Measurements from ENCODE around the gene PPL.

PPL gene

GRCh38 chr16:4891097-4891885 lies 45.7 kb downstream of the PPL start:
- H3K4me2 ChIP-seq (ENCODE audit: low read length) = no peak overlapping the region
- WGBS (ENCODE audit: extremely low coverage, insufficient coverage, low lambda C conversion rate) = no CpG with 5 or more reads among the region's 16 CpGs
- H3K18ac ChIP-seq (ENCODE audit: low read length) = no peak overlapping the region
- no peak overlapping the region for H3K27ac ChIP-seq (ENCODE audit: low read depth, low read length)
- H2BK120ac ChIP-seq (ENCODE audit: low read depth, low read length) = no peak overlapping the region
- H3K27me3 ChIP-seq (ENCODE audit: insufficient read depth, low read length, poor library complexity) = no peaks in the 10 kb centered on the region
- no peak overlapping the region for H3K56ac ChIP-seq (ENCODE audit: low read length)
- no peaks in the 10 kb centered on the region for H3K79me1 ChIP-seq (ENCODE audit: low read length)
- H3K4me1 ChIP-seq (ENCODE audit: control insufficient read depth, low read depth, low read length) = no peaks in the 10 kb centered on the region
- H4K8ac ChIP-seq (ENCODE audit: low read depth, low read length) = no peak overlapping the region
- no peaks in the 10 kb centered on the region for H3K79me2 ChIP-seq (ENCODE audit: control insufficient read depth, insufficient read depth, low read length)
- DNase-seq = no peak
- no peak overlapping the region for H4K5ac ChIP-seq (ENCODE audit: low read length)
- no peak overlapping the region for H2AK5ac ChIP-seq (ENCODE audit: low read length)
- no peak overlapping the region for H2BK15ac ChIP-seq (replicated peaks; ENCODE audit: low read depth)
- H3K4me3 ChIP-seq (ENCODE audit: low read length) = no peak overlapping the region
- no peak overlapping the region for H3K23ac ChIP-seq (ENCODE audit: low read length)
- H3K36me3 ChIP-seq (ENCODE audit: control insufficient read depth, insufficient read depth, low read length) = peaks cover 2% of the 10 kb centered on the region
- H3K9ac ChIP-seq (ENCODE audit: low read length) = no peak overlapping the region
- H2BK5ac ChIP-seq (ENCODE audit: low read length) = no peak overlapping the region
- no peak overlapping the region for H3K4ac ChIP-seq (ENCODE audit: low read depth, low read length)

DNA sequence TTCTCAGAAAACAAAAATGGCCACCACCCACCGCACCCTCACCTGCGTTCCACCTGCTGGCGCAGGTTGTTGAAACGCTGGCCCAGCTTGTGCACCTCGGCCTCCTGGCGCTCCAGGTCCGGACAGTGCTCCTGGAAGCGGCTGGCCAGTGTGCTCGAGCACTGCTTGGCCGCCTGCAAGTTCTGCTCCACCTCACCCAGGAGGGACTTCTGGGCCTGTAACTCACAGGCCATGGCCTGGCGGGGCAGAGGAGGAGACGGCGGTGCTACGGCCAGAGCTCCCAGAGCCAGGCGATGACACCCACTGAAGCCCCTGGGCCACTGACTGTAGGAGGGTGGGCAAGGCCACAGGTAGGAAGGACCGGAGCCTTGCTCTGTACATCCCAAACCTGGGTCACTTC lies 46.3 kb downstream of the PPL start:
- no peak overlapping the region for H3K4me3 ChIP-seq (ENCODE audit: low read length)
- no peak overlapping the region for H2BK120ac ChIP-seq (ENCODE audit: low read depth, low read length)
- no CpG with 5 or more reads among the region's 16 CpGs for WGBS (ENCODE audit: extremely low coverage, insufficient coverage, low lambda C conversion rate)

GRCh38 chr16:4890026-4890425 lies 46.9 kb downstream of the PPL start:
- no peak overlapping the region for H3K18ac ChIP-seq (ENCODE audit: low read length)
- no peaks in the 10 kb centered on the region for H3K4me1 ChIP-seq (ENCODE audit: control insufficient read depth, low read depth, low read length)
- no peak overlapping the region for H2BK15ac ChIP-seq (replicated peaks; ENCODE audit: low read depth)
- no peak overlapping the region for H2BK5ac ChIP-seq (ENCODE audit: low read length)
- no peak overlapping the region for H3K4me3 ChIP-seq (ENCODE audit: low read length)
- H3K27me3 ChIP-seq (ENCODE audit: insufficient read depth, low read length, poor library complexity) = no peaks in the 10 kb centered on the region
- no peaks in the 10 kb centered on the region for H3K79me1 ChIP-seq (ENCODE audit: low read length)
- peaks cover 2% of the 10 kb centered on the region for H3K36me3 ChIP-seq (ENCODE audit: control insufficient read depth, insufficient read depth, low read length)
- H3K9ac ChIP-seq (ENCODE audit: low read length) = no peak overlapping the region
- no peak overlapping the region for H3K4ac ChIP-seq (ENCODE audit: low read depth, low read length)
- H2BK120ac ChIP-seq (ENCODE audit: low read depth, low read length) = no peak overlapping the region
- no peak overlapping the region for H3K23ac ChIP-seq (ENCODE audit: low read length)
- no peak overlapping the region for H4K5ac ChIP-seq (ENCODE audit: low read length)
- H2AK5ac ChIP-seq (ENCODE audit: low read length) = no peak overlapping the region
- H3K4me2 ChIP-seq (ENCODE audit: low read length) = no peak overlapping the region
- no peak overlapping the region for H3K56ac ChIP-seq (ENCODE audit: low read length)
- WGBS (ENCODE audit: extremely low coverage, insufficient coverage, low lambda C conversion rate) = no CpG with 5 or more reads among the region's 11 CpGs
- no peaks in the 10 kb centered on the region for H3K79me2 ChIP-seq (ENCODE audit: control insufficient read depth, insufficient read depth, low read length)
- H4K8ac ChIP-seq (ENCODE audit: low read depth, low read length) = no peak overlapping the region
- DNase-seq = no peak
- no peak overlapping the region for H3K27ac ChIP-seq (ENCODE audit: low read depth, low read length)

More for the DNA sequence above, 46.3 kb downstream of the PPL start:
- Histone ChIP-seq H3K79me2 (ENCODE audit: control insufficient read depth, insufficient read depth, low read length) (no peaks in the 10 kb centered on the region), H3K18ac (ENCODE audit: low read length) (no peak overlapping the region), H3K4ac (ENCODE audit: low read depth, low read length) (no peak overlapping the region), H4K8ac (ENCODE audit: low read depth, low read length) (no peak overlapping the region), H3K27ac (ENCODE audit: low read depth, low read length) (no peak overlapping the region), H3K4me2 (ENCODE audit: low read length) (no peak overlapping the region), H3K9ac (ENCODE audit: low read length) (no peak overlapping the region), H3K79me1 (ENCODE audit: low read length) (no peaks in the 10 kb centered on the region), H4K5ac (ENCODE audit: low read length) (no peak overlapping the region), H2BK5ac (ENCODE audit: low read length) (no peak overlapping the region), H3K23ac (ENCODE audit: low read length) (no peak overlapping the region), H2AK5ac (ENCODE audit: low read length) (no peak overlapping the region), H3K27me3 (ENCODE audit: insufficient read depth, low read length, poor library complexity) (no peaks in the 10 kb centered on the region), H3K4me1 (ENCODE audit: control insufficient read depth, low read depth, low read length) (no peaks in the 10 kb centered on the region), H3K36me3 (ENCODE audit: control insufficient read depth, insufficient read depth, low read length) (peaks cover 2% of the 10 kb centered on the region), H2BK15ac (replicated peaks; ENCODE audit: low read depth) (no peak overlapping the region), H3K56ac (ENCODE audit: low read length) (no peak overlapping the region)
- DNase-seq = no peak

DNA sequence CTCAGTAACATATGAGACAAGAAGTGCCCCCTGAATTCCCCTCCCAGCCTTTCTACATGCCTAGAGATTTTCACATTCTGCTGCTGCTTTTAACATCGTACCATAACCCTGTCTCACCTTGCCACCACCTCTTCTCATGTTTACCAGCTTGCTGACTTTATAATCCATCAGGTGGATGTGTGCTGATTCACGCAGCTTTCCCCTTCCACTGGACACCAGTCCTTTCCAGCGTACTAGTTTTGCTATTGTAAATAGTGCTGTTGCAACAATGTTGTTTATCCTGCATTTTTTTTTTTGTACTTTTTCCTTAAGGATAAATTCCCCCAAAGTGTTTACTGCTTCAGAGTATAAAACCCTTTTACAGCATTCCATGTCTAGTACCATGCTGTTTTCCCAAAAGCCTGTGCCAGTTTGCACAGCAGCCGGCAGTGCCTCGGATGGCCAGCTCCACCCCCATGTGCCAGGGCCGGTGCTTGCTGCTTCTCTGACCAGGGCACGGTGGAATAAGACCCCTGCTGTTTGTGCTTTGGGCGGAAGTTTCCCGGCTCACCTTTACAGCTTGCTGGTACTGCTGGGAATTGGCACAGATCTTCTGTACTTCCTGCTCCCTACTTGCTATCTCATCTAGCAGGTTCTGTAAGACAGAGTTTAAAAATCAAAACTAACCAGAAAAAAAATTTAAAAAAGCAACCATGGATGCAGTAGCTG lies 48.4 kb downstream of the PPL start:
- H3K79me2 ChIP-seq (ENCODE audit: control insufficient read depth, insufficient read depth, low read length) = no peaks in the 10 kb centered on the region
- H2BK5ac ChIP-seq (ENCODE audit: low read length) = no peak overlapping the region
- H3K18ac ChIP-seq (ENCODE audit: low read length) = no peak overlapping the region
- H3K79me1 ChIP-seq (ENCODE audit: low read length) = no peaks in the 10 kb centered on the region
- H3K27me3 ChIP-seq (ENCODE audit: insufficient read depth, low read length, poor library complexity) = no peaks in the 10 kb centered on the region
- H3K36me3 ChIP-seq (ENCODE audit: control insufficient read depth, insufficient read depth, low read length) = peaks cover 3% of the 10 kb centered on the region
- DNase-seq = no peak
- no peak overlapping the region for H3K4me3 ChIP-seq (ENCODE audit: low read length)
- H3K4me1 ChIP-seq (ENCODE audit: control insufficient read depth, low read depth, low read length) = no peaks in the 10 kb centered on the region
- H2BK120ac ChIP-seq (ENCODE audit: low read depth, low read length) = no peak overlapping the region
- no peak overlapping the region for H3K56ac ChIP-seq (ENCODE audit: low read length)
- no peak overlapping the region for H3K4ac ChIP-seq (ENCODE audit: low read depth, low read length)
- no peak overlapping the region for H4K8ac ChIP-seq (ENCODE audit: low read depth, low read length)
- no CpG with 5 or more reads among the region's 9 CpGs for WGBS (ENCODE audit: extremely low coverage, insufficient coverage, low lambda C conversion rate)
- H3K23ac ChIP-seq (ENCODE audit: low read length) = no peak overlapping the region
- H3K4me2 ChIP-seq (ENCODE audit: low read length) = no peak overlapping the region
- no peak overlapping the region for H2AK5ac ChIP-seq (ENCODE audit: low read length)
- no peak overlapping the region for H3K27ac ChIP-seq (ENCODE audit: low read depth, low read length)
- no peak overlapping the region for H2BK15ac ChIP-seq (replicated peaks; ENCODE audit: low read depth)
- H4K5ac ChIP-seq (ENCODE audit: low read length) = no peak overlapping the region
- H3K9ac ChIP-seq (ENCODE audit: low read length) = no peak overlapping the region

DNA sequence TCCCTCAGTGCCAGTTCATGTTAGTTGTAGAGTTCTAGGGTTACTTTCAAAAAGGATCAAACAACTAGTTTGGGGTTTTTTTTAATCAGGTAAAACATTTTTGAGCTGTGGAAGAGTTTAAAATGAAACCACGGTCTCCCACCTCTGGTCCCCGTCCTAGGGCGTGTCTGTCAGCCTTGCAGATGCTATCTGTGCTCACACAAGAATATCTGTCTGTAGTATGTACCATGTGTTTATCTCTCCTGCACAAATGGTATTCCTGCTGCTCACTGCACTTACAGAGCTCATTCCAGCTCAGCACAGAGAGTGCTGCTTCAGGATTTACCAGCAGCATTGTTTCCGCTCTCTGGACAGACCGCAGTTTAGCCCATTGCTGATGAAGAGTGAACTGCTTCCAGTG lies 50.8 kb downstream of the PPL start:
- no CpG with 5 or more reads among the region's 5 CpGs for WGBS (ENCODE audit: extremely low coverage, insufficient coverage, low lambda C conversion rate)
- Histone ChIP-seq H3K79me1 (ENCODE audit: low read length) (no peaks in the 10 kb centered on the region), H2AK5ac (ENCODE audit: low read length) (no peak overlapping the region), H3K9ac (ENCODE audit: low read length) (no peak overlapping the region), H3K23ac (ENCODE audit: low read length) (no peak overlapping the region), H3K56ac (ENCODE audit: low read length) (no peak overlapping the region), H3K18ac (ENCODE audit: low read length) (no peak overlapping the region), H3K4me3 (ENCODE audit: low read length) (no peak overlapping the region), H4K5ac (ENCODE audit: low read length) (no peak overlapping the region), H3K36me3 (ENCODE audit: control insufficient read depth, insufficient read depth, low read length) (peaks cover 17% of the 10 kb centered on the region), H3K27me3 (ENCODE audit: insufficient read depth, low read length, poor library complexity) (no peaks in the 10 kb centered on the region), H2BK5ac (ENCODE audit: low read length) (no peak overlapping the region), H2BK120ac (ENCODE audit: low read depth, low read length) (no peak overlapping the region), H2BK15ac (replicated peaks; ENCODE audit: low read depth) (no peak overlapping the region), H3K4me2 (ENCODE audit: low read length) (no peak overlapping the region), H4K8ac (ENCODE audit: low read depth, low read length) (no peak overlapping the region), H3K27ac (ENCODE audit: low read depth, low read length) (no peak overlapping the region), H3K4me1 (ENCODE audit: control insufficient read depth, low read depth, low read length) (no peaks in the 10 kb centered on the region), H3K4ac (ENCODE audit: low read depth, low read length) (no peak overlapping the region), H3K79me2 (ENCODE audit: control insufficient read depth, insufficient read depth, low read length) (no peaks in the 10 kb centered on the region)
- DNase-seq = no peak
